K562 (cell line): ENCODE measurements around the gene TNIK. TPM values are rescaled to one million over a fixed set of nuclear protein-coding genes. Genes with fewer than 3 reads are reported as not detected.

ENCODE experiments used
- ATAC-seq: fragments of 200-7000 bp; cut with Tn5 transposase; 3 replicates; pipeline ENCODE4 v1.9.1; 2020; ENCODE audit warnings: moderate library complexity
- BruUV-seq: library from RNA; stranded (reverse); fragments of 400-500 nt; replicated peaks from 2 replicates; lab custom pipeline; 2021; lab: Mats Ljungman, UMichigan
- CTCF ChIA-PET: fragments of 300-600 bp; formaldehyde crosslinking; extraction: SDS; loops from one replicate; lab custom pipeline; 2021; ENCODE audit warnings: low intra/inter-chr PET ratio; lab: Yijun Ruan, JAX
- POLR2A ChIA-PET: fragments of 300-600, 350-650 bp; sonication (Branson Sonifier 250); formaldehyde crosslinking; extraction: SDS; loops from one replicate; lab custom pipeline; 2021; ENCODE audit warnings: antibody characterized with exemption, inconsistent platforms; lab: Yijun Ruan, JAX
- DNase-seq, 4 experiments: peaks; one replicate each; pipeline versions ENCODE4 v3.0.0 to v3.0.0-alpha.2; 2011 to 2018; ENCODE audit warnings: low spot score in 3 of 4, mixed read lengths in 3 of 4; ENCODE audit errors: extremely low read depth in 1 of 4
- FAIRE-seq: peaks from 2 replicates; lab custom pipeline; 2011; peaks lifted over from hg19 to GRCh38; lab: Jason Lieb, UNC
- H2AFZ ChIP-seq: 2 replicates; pipeline ENCODE4 v1.6.0; 2011; ENCODE audit warnings: low read depth, low read length, control low read depth, inconsistent platforms
- H3K27ac ChIP-seq: fragments of 200-600 bp; 3 replicates; pipeline ENCODE4 v1.8.0; 2011; ENCODE audit warnings: low read depth, mild to moderate bottlenecking, control low read depth, inconsistent platforms, low read length, moderate library complexity, mixed read lengths; ENCODE audit errors: extremely low read depth
- H3K27me3 ChIP-seq, 2 experiments: fragments of 300-600 bp in 1 of 2; 2 replicates in 1 of 2; 3 replicates in 1 of 2; pipeline versions ENCODE4 v1.6.0 to v1.8.0; 2011; ENCODE audit warnings: inconsistent platforms in 2 of 2, low read length in 2 of 2, mild to moderate bottlenecking in 1 of 2, mixed read lengths in 1 of 2, moderate library complexity in 1 of 2; ENCODE audit not compliant: control insufficient read depth in 2 of 2, insufficient read depth in 2 of 2
- H3K36me3 ChIP-seq: fragments of 300-600 bp; 3 replicates; pipeline ENCODE4 v1.8.0; 2011; ENCODE audit warnings: mild to moderate bottlenecking, low read length, inconsistent platforms; ENCODE audit not compliant: control insufficient read depth, insufficient read depth
- H3K4me1 ChIP-seq, 2 experiments: fragments of 200-600 bp in 1 of 2; replicated peaks in 1 of 2; 2 replicates in 1 of 2; 3 replicates in 1 of 2; pipeline versions ENCODE4 v1.5.1 to v1.8.0; 2011; ENCODE audit warnings: inconsistent platforms in 2 of 2, low read length in 2 of 2, mild to moderate bottlenecking in 1 of 2, mixed read lengths in 1 of 2, moderate library complexity in 1 of 2; ENCODE audit not compliant: control insufficient read depth in 2 of 2, insufficient read depth in 2 of 2
- H3K4me2 ChIP-seq: 2 replicates; pipeline ENCODE4 v1.6.1; 2011; ENCODE audit warnings: low read length, control low read depth, inconsistent platforms, mixed read lengths; ENCODE audit not compliant: insufficient read depth
- H3K4me3 ChIP-seq: fragments of 200-600 bp; sonication (generic), shearing (Covaris generic); 2 replicates; pipeline ENCODE4 v1.5.1; 2016; ENCODE audit warnings: control low read depth, inconsistent platforms
- H3K79me2 ChIP-seq: fragments of 200-600 bp; 3 replicates; pipeline ENCODE4 v1.8.0; 2011; ENCODE audit warnings: low read length, inconsistent platforms; ENCODE audit not compliant: control insufficient read depth, insufficient read depth
- H3K9ac ChIP-seq, 2 experiments: 2 replicates each; pipeline versions ENCODE4 v1.6.0 to v1.6.1; 2011; ENCODE audit warnings: low read depth in 2 of 2, low read length in 2 of 2, control low read depth in 1 of 2, inconsistent platforms in 1 of 2, mild to moderate bottlenecking in 1 of 2, mixed read lengths in 1 of 2; ENCODE audit not compliant: insufficient read depth in 1 of 2
- H3K9me1 ChIP-seq: one replicate; pipeline ENCODE4 v1.6.0; 2011; ENCODE audit warnings: inconsistent platforms, mild to moderate bottlenecking, low read length, moderate library complexity; ENCODE audit not compliant: control insufficient read depth, insufficient read depth
- H3K9me3 ChIP-seq: replicated peaks from 2 replicates; pipeline ENCODE4 v1.5.1; 2011; ENCODE audit warnings: low read depth, low read length, inconsistent platforms; ENCODE audit not compliant: control insufficient read depth, insufficient read depth
- H4K20me1 ChIP-seq: replicated peaks from 2 replicates; pipeline ENCODE4 v1.6.1; 2011; ENCODE audit warnings: low read length, inconsistent platforms, mixed read lengths; ENCODE audit not compliant: control insufficient read depth, insufficient read depth
- CBFA2T2 ChIP-seq: fragments of 450-650 bp; conservative IDR thresholded peaks from 2 replicates; pipeline ENCODE4 v1.6.1; 2017; ENCODE audit warnings: mild to moderate bottlenecking
- E2F1 ChIP-seq: sonication (generic); formaldehyde crosslinking; IDR thresholded peaks from 2 replicates; pipeline ENCODE4 v1.8.1; 2023; ENCODE audit warnings: mild to moderate bottlenecking, missing genetic modification reagents, moderate library complexity
- ETS1 ChIP-seq: conservative IDR thresholded peaks from 2 replicates; pipeline ENCODE4 v1.6.1; 2011; ENCODE audit warnings: low read depth, mild to moderate bottlenecking, low read length; ENCODE audit not compliant: control insufficient read depth
- MAFK ChIP-seq: IDR thresholded peaks from 2 replicates; pipeline ENCODE4 v1.6.1; 2011; ENCODE audit warnings: low read length, improper control_type of control experiment
- SNAPC5 ChIP-seq: fragments of 250-450 bp; sonication (Bioruptor Pico); IDR thresholded peaks from 2 replicates; pipeline ENCODE4 v1.8.0; 2021; ENCODE audit warnings: moderate library complexity, mild to moderate bottlenecking, inconsistent platforms
- SRF ChIP-seq, 2 experiments: fragments of 250-450, 450-650 bp in 1 of 2; sonication (Bioruptor Pico) in 1 of 2; sonication (generic) in 1 of 2; formaldehyde crosslinking; IDR thresholded peaks; 2 replicates each; pipeline versions ENCODE4 v1.5.0 to v1.5.1; 2020 to 2022; ENCODE audit warnings: mild to moderate bottlenecking in 1 of 2, missing genetic modification reagents in 1 of 2
- STAT5A ChIP-seq: IDR thresholded peaks from 2 replicates; pipeline ENCODE4 v1.6.1; 2012; ENCODE audit warnings: low read length, inconsistent platforms, borderline replicate concordance
- TEAD1 ChIP-seq, 2 experiments: fragments of 450-650 bp in 1 of 2; sonication (generic) in 1 of 2; formaldehyde crosslinking; IDR thresholded peaks; 2 replicates each; pipeline versions ENCODE4 v1.4.0 to v1.8.0; 2020 to 2022; ENCODE audit warnings: mild to moderate bottlenecking in 2 of 2, missing genetic modification reagents in 1 of 2
- TFE3 ChIP-seq: fragments of 450-650 bp; formaldehyde crosslinking; IDR thresholded peaks from 2 replicates; pipeline ENCODE4 v1.4.0; 2020; ENCODE audit warnings: mild to moderate bottlenecking, mixed read lengths
- USF1 ChIP-seq: sonication (generic); formaldehyde crosslinking; IDR thresholded peaks from 2 replicates; pipeline ENCODE4 v1.9.0; 2022; ENCODE audit warnings: mild to moderate bottlenecking, missing genetic modification reagents
- ZNF134 ChIP-seq: fragments of 250-450 bp; sonication (Bioruptor Pico); conservative IDR thresholded peaks from 2 replicates; pipeline ENCODE4 v1.4.0; 2020
- ZNF518B ChIP-seq: fragments of 250-450 bp; sonication (Bioruptor Pico); IDR thresholded peaks from 2 replicates; pipeline ENCODE4 v1.5.0; 2021; ENCODE audit warnings: mild to moderate bottlenecking, moderate library complexity
- ZNF764 ChIP-seq: fragments of 250-450 bp; sonication (Bioruptor Pico); IDR thresholded peaks from 2 replicates; pipeline ENCODE4 v1.4.0; 2020; ENCODE audit warnings: low read depth, mild to moderate bottlenecking, moderate library complexity
- ZNF766 ChIP-seq: fragments of 200-800 bp; sonication (Bioruptor generic); conservative IDR thresholded peaks from 2 replicates; pipeline ENCODE4 v1.6.1; 2016; ENCODE audit warnings: missing genetic modification characterization, missing compliant biosample characterization
- WGBS: fragments of 100-300 bp; shearing (Covaris generic); methylation state at CpG from one replicate; pipeline ENCODE4 v1.1.6; 2016; ENCODE audit warnings: low coverage, mixed read lengths; ENCODE audit not compliant: insufficient coverage; ENCODE audit errors: missing lambda C conversion rate; 5-methylcytosine and 5-hydroxymethylcytosine counted together
- in situ Hi-C: fragments of 300-500 bp; cut with MboI; formaldehyde crosslinking; loops from 4 replicates; pipeline ENCODE4 v1.15.0; 2018; ENCODE audit warnings: inconsistent platforms, mixed read lengths
- intact Hi-C: fragments of 100-400 bp; cut with micrococcal nuclease; formaldehyde crosslinking; loops from 2 replicates; pipeline ENCODE4 v1.14.2; 2022
- polyA plus RNA-seq, 8 experiments: library from polyadenylated mRNA; depleted of rRNA in 4 of 8; stranded (reverse) in 5 of 8; unstranded in 3 of 8; fragments of >200 nt; fragmentation: Nextera tagmentation in 2 of 8; fragmentation: Illumina TruSeq in 1 of 8; extraction: Ambion mirVana in 2 of 8; extraction: Trizol in 1 of 8; gene quantifications; 2 replicates each; pipeline versions ENCODE4 v1.2.1 to v1.2.3, GENCODE V29; 2011 to 2014; ENCODE audit warnings: inconsistent platforms in 1 of 8, missing spikeins in 1 of 8
- total RNA-seq, 7 experiments: library from RNA; depleted of rRNA in 6 of 7; stranded (reverse); fragments of >200 nt in 6 of 7; fragmentation: Illumina TruSeq in 2 of 7; extraction: Trizol in 2 of 7; gene quantifications; 2 replicates each; pipeline versions ENCODE4 v1.2.1 to v1.2.3, GENCODE V29; 2011 to 2021; ENCODE audit warnings: low replicate concordance in 1 of 7

The TNIK gene
- total and polyA plus RNA-seq, 9 of the 15 experiments (the other 6 are each of a cell fraction or from before 2014, with no cell fraction given), result 6.6 to 39.0 (median 24.7) TPM

GRCh38 chr3:171452328-171452727 lies 7.9 kb downstream of the TNIK start:
- WGBS, result 68% methylated on average over 5 of the region's 5 CpGs
- CTCF ChIA-PET, result no interaction called here
- TF ChIP-seq E2F1 (CRISPR knock-in tag) (no peak), ZNF766 (no peak), ZNF764 (CRISPR knock-in tag) (no peak), STAT5A (no peak), TFE3 (no peak), ZNF134 (no peak), TEAD1 (CRISPR knock-in tag; IDR thresholded peaks at IDR 0.05) (no peak), MAFK (no peak), ZNF518B (no peak), SRF (CRISPR knock-in tag; IDR thresholded peaks at IDR 0.05) (no peak), CBFA2T2 (no peak), ETS1 (no peak), SNAPC5 (CRISPR knock-in tag) (no peak), USF1 (CRISPR knock-in tag) (no peak)

More at GRCh38 chr3:171452328-171452727, 7.9 kb downstream of the TNIK start:
- Histone ChIP-seq H3K4me1 (peaks cover 7 to 23% of the 10 kb centered on the region in 2 experiments; a peak in 4 of 5 replicates), H4K20me1 (peaks cover 26% of the 10 kb centered on the region), H3K9me3 (no peaks in the 10 kb centered on the region), H3K79me2 (peaks cover 82% of the 10 kb centered on the region), H3K36me3 (no peaks in the 10 kb centered on the region), H3K27ac (no peak overlapping the region), H3K9me1 (peaks cover 1% of the 10 kb centered on the region), H3K4me2 (no peak overlapping the region), H3K4me3 (no peak overlapping the region), H2AFZ (no peak overlapping the region), H3K27me3 (no peaks in the 10 kb centered on the region), H3K9ac (peak overlapping the region in 1 of 2 experiments; percentile 61; a peak in 1 of 4 replicates)
- no peak for ATAC-seq
- no peak for FAIRE-seq
- DNase-seq, result no peak
- intact Hi-C loops, result loop anchor here (2.0 to 10.0 kb wide), 2 partner anchors 78 to 124 kb away; no protein-coding TSS in a partner anchor
- POLR2A ChIA-PET, result interaction anchor here (1.2 to 1.4 kb wide), 2 partner anchors 11 to 12 kb away, joined by 3 to 5 read pairs; no protein-coding TSS in a partner anchor
- in situ Hi-C loops, result no loop called here
- BruUV-seq, result no TSS peak
